HEK293 (cell line): ENCODE data around the gene SH3BP5.

Experiments used
- HOXA7 ChIP-seq: sonication (generic); formaldehyde crosslinking; IDR thresholded peaks from 2 replicates; pipeline ENCODE4 v1.8.1; 2022; ENCODE audit warnings: missing genetic modification reagents, borderline replicate concordance
- KLF8 ChIP-seq: fragments of 450-650 bp; formaldehyde crosslinking; IDR thresholded peaks from 2 replicates; pipeline ENCODE4 v1.5.1; 2016; ENCODE audit warnings: missing biosample characterization, missing genetic modification characterization
- MZF1 ChIP-seq: fragments of 450-650 bp; formaldehyde crosslinking; IDR thresholded peaks from 2 replicates; pipeline ENCODE4 v1.5.1; 2017; ENCODE audit warnings: missing biosample characterization, missing genetic modification characterization, borderline replicate concordance
- PATZ1 ChIP-seq: fragments of 450-650 bp; formaldehyde crosslinking; IDR thresholded peaks from 2 replicates; pipeline ENCODE4 v1.5.1; 2016; ENCODE audit warnings: missing biosample characterization, missing genetic modification characterization
- SETDB1 ChIP-seq: IDR thresholded peaks from one replicate; pipeline ENCODE4 v1.6.1; 2017; ENCODE audit warnings: mild to moderate bottlenecking, low read length, moderate library complexity, mixed read lengths; ENCODE audit not compliant: insufficient read length
- ZBTB1 ChIP-seq: fragments of 450-650 bp; formaldehyde crosslinking; IDR thresholded peaks from 2 replicates; pipeline ENCODE4 v1.5.1; 2016; ENCODE audit warnings: missing biosample characterization, missing genetic modification characterization
- ZBTB8A ChIP-seq: fragments of 450-650 bp; formaldehyde crosslinking; IDR thresholded peaks from 2 replicates; pipeline ENCODE4 v1.5.1; 2016; ENCODE audit warnings: missing biosample characterization, missing genetic modification characterization
- ZEB2 ChIP-seq: fragments of 450-650 bp; formaldehyde crosslinking; IDR thresholded peaks from 2 replicates; pipeline ENCODE4 v1.5.1; 2016; ENCODE audit warnings: missing biosample characterization, missing genetic modification characterization
- ZFP41 ChIP-seq: fragments of 450-650 bp; formaldehyde crosslinking; IDR thresholded peaks from 2 replicates; pipeline ENCODE4 v1.5.1; 2016; ENCODE audit warnings: missing biosample characterization, missing genetic modification characterization, borderline replicate concordance
- ZNF112 ChIP-seq: fragments of 450-650 bp; formaldehyde crosslinking; IDR thresholded peaks from 2 replicates; pipeline ENCODE4 v1.5.0; 2017; ENCODE audit warnings: missing biosample characterization, missing genetic modification characterization
- ZNF121 ChIP-seq: fragments of 450-650 bp; formaldehyde crosslinking; IDR thresholded peaks from 2 replicates; pipeline ENCODE4 v1.5.1; 2016; ENCODE audit warnings: missing biosample characterization, missing genetic modification characterization
- ZNF175 ChIP-seq: fragments of 450-650 bp; formaldehyde crosslinking; IDR thresholded peaks from 2 replicates; pipeline ENCODE4 v1.5.1; 2016; ENCODE audit warnings: missing biosample characterization, missing genetic modification characterization
- ZNF23 ChIP-seq: fragments of 450-650 bp; formaldehyde crosslinking; IDR thresholded peaks from 2 replicates; pipeline ENCODE4 v1.5.1; 2016; ENCODE audit warnings: missing biosample characterization, missing genetic modification characterization, borderline replicate concordance
- ZNF350 ChIP-seq: fragments of 450-650 bp; formaldehyde crosslinking; IDR thresholded peaks from 2 replicates; pipeline ENCODE4 v1.5.0; 2017; ENCODE audit warnings: missing biosample characterization, mild to moderate bottlenecking, missing genetic modification characterization
- ZNF391 ChIP-seq: fragments of 450-650 bp; formaldehyde crosslinking; IDR thresholded peaks from 2 replicates; pipeline ENCODE4 v1.5.1; 2016; ENCODE audit warnings: low read depth, missing biosample characterization, missing genetic modification characterization, borderline replicate concordance
- ZNF530 ChIP-seq: fragments of 450-650 bp; formaldehyde crosslinking; IDR thresholded peaks from 2 replicates; pipeline ENCODE4 v1.5.1; 2016; ENCODE audit warnings: low read depth, missing biosample characterization, missing genetic modification characterization
- ZNF555 ChIP-seq: fragments of 450-650 bp; formaldehyde crosslinking; conservative IDR thresholded peaks from 2 replicates; pipeline ENCODE4 v1.5.1; 2017; ENCODE audit warnings: missing biosample characterization, mild to moderate bottlenecking, missing genetic modification characterization, inconsistent platforms
- ZNF558 ChIP-seq: fragments of 450-650 bp; formaldehyde crosslinking; IDR thresholded peaks from 2 replicates; pipeline ENCODE4 v1.5.1; 2016; ENCODE audit warnings: missing biosample characterization, missing genetic modification characterization
- ZNF596 ChIP-seq: fragments of 450-650 bp; IDR thresholded peaks from 2 replicates; pipeline ENCODE4 v1.5.0; 2018; ENCODE audit warnings: missing biosample characterization, mild to moderate bottlenecking, missing genetic modification characterization, moderate library complexity
- ZNF610 ChIP-seq: fragments of 450-650 bp; formaldehyde crosslinking; IDR thresholded peaks from 2 replicates; pipeline ENCODE4 v1.5.1; 2016; ENCODE audit warnings: missing biosample characterization, missing genetic modification characterization, borderline replicate concordance
- ZNF792 ChIP-seq: fragments of 450-650 bp; formaldehyde crosslinking; IDR thresholded peaks from 2 replicates; pipeline ENCODE4 v1.5.1; 2016; ENCODE audit warnings: missing biosample characterization, missing genetic modification characterization
- ZSCAN4 ChIP-seq: fragments of 450-650 bp; formaldehyde crosslinking; IDR thresholded peaks from 2 replicates; pipeline ENCODE4 v1.5.1; 2017; ENCODE audit warnings: missing biosample characterization, missing genetic modification characterization
- TF ChIP-seq, protein P1 (sequence below): fragments of 450-650 bp; formaldehyde crosslinking; IDR thresholded peaks from 2 replicates; pipeline ENCODE4 v1.5.1; 2016; ENCODE audit warnings: missing biosample characterization, missing genetic modification characterization
- TF ChIP-seq, protein P2 (sequence below): fragments of 450-650 bp; formaldehyde crosslinking; IDR thresholded peaks from 2 replicates; pipeline ENCODE4 v1.5.1; 2017; ENCODE audit warnings: missing biosample characterization, mild to moderate bottlenecking, missing genetic modification characterization, moderate library complexity
- TF ChIP-seq, protein P3 (sequence below): fragments of 450-650 bp; formaldehyde crosslinking; IDR thresholded peaks from 2 replicates; pipeline ENCODE4; 2016; ENCODE audit warnings: missing biosample characterization, missing genetic modification characterization
- TF ChIP-seq, protein P4 (sequence below): fragments of 450-650 bp; formaldehyde crosslinking; IDR thresholded peaks from 2 replicates; pipeline ENCODE4 v1.5.1; 2016; ENCODE audit warnings: missing biosample characterization, missing genetic modification characterization

Gene SH3BP5

DNA sequence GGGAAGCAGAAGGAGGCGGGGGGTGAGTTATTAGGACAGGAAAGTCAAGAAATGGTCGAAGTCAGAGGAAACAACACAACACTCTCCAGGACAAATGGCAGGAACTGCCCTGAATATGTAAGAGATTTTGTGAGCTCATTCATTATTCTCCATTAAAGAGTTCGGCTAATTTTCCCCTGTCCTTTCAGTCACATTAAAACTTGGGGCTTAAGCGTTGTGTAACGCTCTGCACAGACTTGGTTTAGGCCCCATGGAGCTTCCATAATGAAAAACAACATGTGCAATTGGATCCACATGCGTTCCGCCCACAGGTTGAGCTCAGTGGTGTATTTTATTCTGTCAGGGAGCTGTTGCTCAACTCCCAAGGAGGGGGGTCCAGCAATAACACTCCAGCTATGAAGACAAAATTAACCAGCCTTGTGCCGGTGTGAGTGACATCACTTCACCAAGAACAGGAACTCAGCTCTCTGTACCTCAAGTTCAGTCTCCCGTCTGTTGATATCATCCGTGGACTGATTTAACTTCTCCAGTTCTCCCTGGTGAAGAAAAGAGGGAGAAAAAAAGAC is 2.3 kb downstream of the SH3BP5 start (continued):
- TF ChIP-seq ZNF610 (peak; percentile 53; the same call in 1 of the 2 replicates), ZNF555 (no peak), ZNF792 (no peak), ZBTB1 (no peak), ZNF175 (tag by site-specific recombination) (no peak), ZNF530 (tag by site-specific recombination) (no peak), ZNF350 (no peak), PATZ1 (tag by site-specific recombination) (peak; percentile 95), SETDB1 (no peak), MZF1 (tag by site-specific recombination) (no peak), ZNF121 (tag by site-specific recombination) (no peak), ZNF23 (tag by site-specific recombination) (no peak), KLF8 (tag by site-specific recombination) (peak; percentile 67; the same call in 1 of the 2 replicates), ZBTB8A (peak; percentile 67), HOXA7 (CRISPR knock-in tag) (no peak), ZNF558 (tag by site-specific recombination) (peak; percentile 69; the same call in 1 of the 2 replicates), ZSCAN4 (tag by site-specific recombination) (no peak), ZNF596 (tag by site-specific recombination) (peak; percentile 53), ZFP41 (tag by site-specific recombination) (no peak), ZNF112 (tag by site-specific recombination) (no peak), ZNF391 (peak; percentile 63; the same call in 1 of the 2 replicates), ZEB2 (tag by site-specific recombination) (peak; percentile 93)
- TF ChIP-seq, protein P1, sequence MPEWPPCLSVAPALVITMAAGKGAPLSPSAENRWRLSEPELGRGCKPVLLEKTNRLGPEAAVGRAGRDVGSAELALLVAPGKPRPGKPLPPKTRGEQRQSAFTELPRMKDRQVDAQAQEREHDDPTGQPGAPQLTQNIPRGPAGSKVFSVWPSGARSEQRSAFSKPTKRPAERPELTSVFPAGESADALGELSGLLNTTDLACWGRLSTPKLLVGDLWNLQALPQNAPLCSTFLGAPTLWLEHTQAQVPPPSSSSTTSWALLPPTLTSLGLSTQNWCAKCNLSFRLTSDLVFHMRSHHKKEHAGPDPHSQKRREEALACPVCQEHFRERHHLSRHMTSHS (tag by site-specific recombination): no peak
- TF ChIP-seq, protein P2, sequence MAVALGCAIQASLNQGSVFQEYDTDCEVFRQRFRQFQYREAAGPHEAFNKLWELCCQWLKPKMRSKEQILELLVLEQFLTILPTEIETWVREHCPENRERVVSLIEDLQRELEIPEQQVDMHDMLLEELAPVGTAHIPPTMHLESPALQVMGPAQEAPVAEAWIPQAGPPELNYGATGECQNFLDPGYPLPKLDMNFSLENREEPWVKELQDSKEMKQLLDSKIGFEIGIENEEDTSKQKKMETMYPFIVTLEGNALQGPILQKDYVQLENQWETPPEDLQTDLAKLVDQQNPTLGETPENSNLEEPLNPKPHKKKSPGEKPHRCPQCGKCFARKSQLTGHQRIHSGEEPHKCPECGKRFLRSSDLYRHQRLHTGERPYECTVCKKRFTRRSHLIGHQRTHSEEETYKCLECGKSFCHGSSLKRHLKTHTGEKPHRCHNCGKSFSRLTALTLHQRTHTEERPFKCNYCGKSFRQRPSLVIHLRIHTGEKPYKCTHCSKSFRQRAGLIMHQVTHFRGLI (tag by site-specific recombination): peak; percentile 68; the same call in 1 of the 2 replicates
- TF ChIP-seq, protein P3, sequence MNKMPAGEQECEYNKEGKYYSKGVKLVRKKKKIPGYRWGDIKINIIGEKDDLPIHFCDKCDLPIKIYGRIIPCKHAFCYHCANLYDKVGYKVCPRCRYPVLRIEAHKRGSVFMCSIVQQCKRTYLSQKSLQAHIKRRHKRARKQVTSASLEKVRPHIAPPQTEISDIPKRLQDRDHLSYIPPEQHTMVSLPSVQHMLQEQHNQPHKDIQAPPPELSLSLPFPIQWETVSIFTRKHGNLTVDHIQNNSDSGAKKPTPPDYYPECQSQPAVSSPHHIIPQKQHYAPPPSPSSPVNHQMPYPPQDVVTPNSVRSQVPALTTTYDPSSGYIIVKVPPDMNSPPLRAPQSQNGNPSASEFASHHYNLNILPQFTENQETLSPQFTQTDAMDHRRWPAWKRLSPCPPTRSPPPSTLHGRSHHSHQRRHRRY (tag by site-specific recombination): no peak
- TF ChIP-seq, protein P4, sequence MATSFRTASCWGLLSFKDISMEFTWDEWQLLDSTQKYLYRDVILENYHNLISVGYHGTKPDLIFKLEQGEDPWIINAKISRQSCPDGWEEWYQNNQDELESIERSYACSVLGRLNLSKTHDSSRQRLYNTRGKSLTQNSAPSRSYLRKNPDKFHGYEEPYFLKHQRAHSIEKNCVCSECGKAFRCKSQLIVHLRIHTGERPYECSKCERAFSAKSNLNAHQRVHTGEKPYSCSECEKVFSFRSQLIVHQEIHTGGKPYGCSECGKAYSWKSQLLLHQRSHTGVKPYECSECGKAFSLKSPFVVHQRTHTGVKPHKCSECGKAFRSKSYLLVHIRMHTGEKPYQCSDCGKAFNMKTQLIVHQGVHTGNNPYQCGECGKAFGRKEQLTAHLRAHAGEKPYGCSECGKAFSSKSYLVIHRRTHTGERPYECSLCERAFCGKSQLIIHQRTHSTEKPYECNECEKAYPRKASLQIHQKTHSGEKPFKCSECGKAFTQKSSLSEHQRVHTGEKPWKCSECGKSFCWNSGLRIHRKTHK (tag by site-specific recombination): no peak
- TF ChIP-seq, all 188 proteins: peak for 69
